ENCODE measurements around the gene PARD3B. TPM values are rescaled to one million over a fixed set of nuclear protein-coding genes. Genes with fewer than 3 reads are reported as not detected.

Gene PARD3B
- total RNA-seq, 6 experiments from 2014 or later: 5.3 to 11.2 (median 8.3) TPM

GRCh38 chr2:205235434-205235833 is 690.2 kb downstream of the PARD3B start:
- Histone ChIP-seq H3K4me1 (no peaks in the 10 kb centered on the region), H3K9me3 (no peaks in the 10 kb centered on the region), H3K36me3 (no peaks in the 10 kb centered on the region), H3K27me3 (no peaks in the 10 kb centered on the region), H3K4me3 (no peak overlapping the region), H3K27ac (no peak overlapping the region)
- 100% methylated on average over 1 of the region's 1 CpG for WGBS (ENCODE audit: insufficient coverage, low coverage, low lambda C conversion rate, missing lambda C conversion rate)
- TF ChIP-seq POLR2A (IDR thresholded peaks at IDR 0.05) (no peak), CTCF (IDR thresholded peaks at IDR 0.05) (no peak)
- ATAC-seq: no peak
- intact Hi-C loops (cut with DNase I): no loop called here
- DNase-seq: no peak

- Histone ChIP-seq H3K27me3 (no peaks in the 10 kb centered on the region), H3K27ac (no peak overlapping the region), H3K4me3 (no peak overlapping the region), H3K9me3 (no peaks in the 10 kb centered on the region), H3K4me1 (no peaks in the 10 kb centered on the region), H3K36me3 (no peaks in the 10 kb centered on the region)
- 88% methylated on average over 3 of the region's 3 CpGs for WGBS (ENCODE audit: insufficient coverage, low coverage, low lambda C conversion rate, missing lambda C conversion rate)
- no peak for TF ChIP-seq POLR2A (IDR thresholded peaks at IDR 0.05)
- no peak for TF ChIP-seq CTCF (IDR thresholded peaks at IDR 0.05)
- DNase-seq (no peak), ATAC-seq (no peak)
- intact Hi-C loops (cut with DNase I): no loop called here
These were observed 692.2 kb downstream of the PARD3B start for GRCh38 chr2:205237524-205237923.

GRCh38 chr2:205245001-205245400 is 699.7 kb downstream of the PARD3B start:
- intact Hi-C loops (cut with DNase I): no loop called here
- ATAC-seq: no peak
- WGBS (ENCODE audit: insufficient coverage, low coverage, low lambda C conversion rate, missing lambda C conversion rate): 65% methylated on average over 3 of the region's 3 CpGs

GRCh38 chr2:205245652-205246051 is 700.4 kb downstream of the PARD3B start:
- intact Hi-C loops (cut with DNase I): no loop called here
- ATAC-seq (no peak), DNase-seq (no peak)
- Histone ChIP-seq H3K4me3 (no peak overlapping the region), H3K4me1 (no peaks in the 10 kb centered on the region), H3K27ac (no peak overlapping the region), H3K36me3 (no peaks in the 10 kb centered on the region), H3K9me3 (no peaks in the 10 kb centered on the region), H3K27me3 (no peaks in the 10 kb centered on the region)
- WGBS (ENCODE audit: insufficient coverage, low coverage, low lambda C conversion rate, missing lambda C conversion rate): 74% methylated on average over 2 of the region's 2 CpGs
- TF ChIP-seq CTCF (IDR thresholded peaks at IDR 0.05): no peak

More at GRCh38 chr2:205245001-205245400, 699.7 kb downstream of the PARD3B start:
- H3K36me3 ChIP-seq: no peaks in the 10 kb centered on the region
- no peaks in the 10 kb centered on the region for H3K4me1 ChIP-seq
- no peak overlapping the region for H3K4me3 ChIP-seq
- DNase-seq: no peak
- H3K9me3 ChIP-seq: no peaks in the 10 kb centered on the region
- H3K27me3 ChIP-seq: no peaks in the 10 kb centered on the region
- no peak for TF ChIP-seq CTCF (IDR thresholded peaks at IDR 0.05)
- TF ChIP-seq POLR2A (IDR thresholded peaks at IDR 0.05): no peak
- no peak overlapping the region for H3K27ac ChIP-seq

- Histone ChIP-seq H3K27ac (no peak overlapping the region), H3K27me3 (no peaks in the 10 kb centered on the region), H3K4me3 (no peak overlapping the region), H3K36me3 (no peaks in the 10 kb centered on the region), H3K4me1 (no peaks in the 10 kb centered on the region), H3K9me3 (no peaks in the 10 kb centered on the region)
- no peak for ATAC-seq
- 95% methylated on average over 2 of the region's 2 CpGs for WGBS (ENCODE audit: insufficient coverage, low coverage, low lambda C conversion rate, missing lambda C conversion rate)
- no peak for DNase-seq
- intact Hi-C loops (cut with DNase I): no loop called here
- TF ChIP-seq CTCF (IDR thresholded peaks at IDR 0.05) (no peak), POLR2A (IDR thresholded peaks at IDR 0.05) (no peak)
These were observed 713.8 kb downstream of the PARD3B start for GRCh38 chr2:205259121-205259520.
